ENCODE results near the gene ADIPOQ.

DNA sequence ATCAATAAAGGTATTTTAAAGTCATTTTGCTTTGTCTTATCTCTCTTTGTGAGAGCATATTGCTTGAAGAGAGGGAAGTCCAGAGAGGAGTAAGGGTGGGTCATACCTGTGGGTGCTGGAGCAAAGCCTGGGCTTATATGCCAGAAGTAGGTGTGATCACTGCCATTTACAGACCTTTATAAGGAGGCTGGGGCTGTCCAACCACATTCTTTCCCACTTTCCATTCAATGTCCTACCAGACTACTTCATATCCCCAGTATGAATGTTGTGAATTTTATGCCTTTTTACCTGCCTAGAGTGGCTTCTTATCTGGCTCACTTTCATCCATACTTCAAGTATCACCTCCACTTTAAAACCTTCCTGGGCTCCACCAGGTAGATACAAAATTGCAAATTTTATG, 48.4 kb downstream of the ADIPOQ start:
- TF ChIP-seq POLR2AphosphoS5 (IDR thresholded peaks at IDR 0.05; ENCODE audit: low read depth, low read length) (no peak), POLR2A (IDR thresholded peaks at IDR 0.05; ENCODE audit: low read depth, low read length) (no peak), PAX5 (IDR thresholded peaks at IDR 0.05; ENCODE audit: insufficient read depth, low read length, severe bottlenecking) (no peak)

Data from GM12891 (cell line).